ENCODE data around the gene CDH26.

The CDH26 gene

DNA sequence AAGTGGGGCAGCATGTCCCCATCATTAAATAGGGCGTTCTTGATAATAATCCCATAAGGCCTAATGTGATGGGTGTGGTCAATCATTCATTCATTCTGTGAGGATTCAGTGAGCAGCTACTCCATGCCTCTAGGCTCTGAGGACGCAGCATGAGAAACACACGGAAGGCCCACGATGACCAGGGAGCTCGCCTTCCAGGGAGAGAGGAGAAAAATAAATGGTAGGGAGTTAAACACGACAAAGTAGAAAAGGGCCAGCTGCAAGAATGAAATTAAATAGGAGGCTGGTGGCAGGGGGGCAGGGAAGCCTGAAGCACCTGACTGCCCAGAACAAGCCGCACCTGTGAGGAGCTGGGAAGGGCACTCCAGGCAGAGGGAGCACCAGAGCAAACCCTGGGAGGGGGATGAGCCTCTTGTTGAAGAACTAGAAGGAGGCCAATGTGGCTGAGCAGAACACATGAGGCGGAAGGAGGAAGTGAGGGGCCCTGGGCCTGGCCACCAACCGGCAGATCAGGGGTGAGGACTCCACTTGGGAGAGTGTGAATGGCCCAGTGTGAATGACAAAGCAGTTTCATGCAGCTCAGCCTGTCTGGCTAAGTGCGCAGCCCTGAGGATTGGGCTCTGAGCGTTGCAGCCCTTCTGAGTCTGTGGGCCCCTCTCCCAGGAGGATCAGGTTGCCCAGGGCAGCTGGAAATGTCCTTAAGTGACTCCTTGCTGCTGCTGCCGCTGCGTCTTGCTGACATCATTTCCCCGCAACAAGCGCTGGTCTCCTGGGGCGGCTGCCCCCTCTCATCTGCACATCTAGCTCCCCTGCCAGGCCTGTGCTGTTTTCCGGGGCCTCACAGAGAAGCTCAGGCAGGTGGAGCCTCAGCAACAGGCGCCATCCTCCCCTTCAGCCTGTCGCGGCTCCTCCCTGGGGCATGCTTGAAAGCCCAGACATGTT is 99.9 kb downstream of the CDH26 start:
- H3K27me3 ChIP-seq (ENCODE audit: low read depth, low read length), result peaks cover 5% of the 10 kb centered on the region
- H3K36me3 ChIP-seq (ENCODE audit: control insufficient read depth in 1 of 2, insufficient read depth in 2 of 2, low read length in 2 of 2), result no peaks in the 10 kb centered on the region
- no peaks in the 10 kb centered on the region for H3K9me3 ChIP-seq (ENCODE audit: control insufficient read depth in 1 of 2, low read length in 2 of 2)
- H3K4me1 ChIP-seq (ENCODE audit: control insufficient read depth in 1 of 2, insufficient read depth in 2 of 2, low read length in 2 of 2), result peaks cover 3 to 11% of the 10 kb centered on the region in 2 donors
- H3K27ac ChIP-seq (ENCODE audit: low read length), result no peak overlapping the region
- no peak overlapping the region for H3K4me3 ChIP-seq (ENCODE audit: low read depth in 1 of 2, low read length in 2 of 2)

DNA sequence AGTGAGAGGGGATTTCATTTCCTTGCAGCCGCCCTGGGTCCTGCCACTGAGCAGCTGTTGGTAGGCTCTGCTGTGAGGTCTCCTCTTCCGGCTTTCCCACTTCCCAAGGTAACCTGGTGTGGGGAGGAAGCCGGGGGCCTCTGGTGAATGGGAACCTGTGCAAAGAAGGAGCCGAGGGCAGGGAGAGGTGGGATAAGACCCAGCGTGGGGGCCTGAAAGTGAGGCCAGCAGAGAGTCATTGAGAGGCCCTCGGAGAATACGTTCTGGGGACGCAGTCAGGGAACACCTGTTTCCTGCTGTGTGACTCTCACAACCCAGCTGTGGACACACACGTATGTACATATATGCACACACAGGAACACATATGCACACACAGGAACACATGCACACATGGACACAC is 100.7 kb downstream of the CDH26 start:
- H3K36me3 ChIP-seq (ENCODE audit: control insufficient read depth in 1 of 2, insufficient read depth in 2 of 2, low read length in 2 of 2), result no peaks in the 10 kb centered on the region
- H3K27me3 ChIP-seq (ENCODE audit: low read depth, low read length), result no peaks in the 10 kb centered on the region
- no peak overlapping the region for H3K27ac ChIP-seq (ENCODE audit: low read length)
- no peak overlapping the region for H3K4me3 ChIP-seq (ENCODE audit: low read depth in 1 of 2, low read length in 2 of 2)
- H3K4me1 ChIP-seq (ENCODE audit: control insufficient read depth in 1 of 2, insufficient read depth in 2 of 2, low read length in 2 of 2), result peaks cover 4 to 14% of the 10 kb centered on the region in 2 donors
- H3K9me3 ChIP-seq (ENCODE audit: control insufficient read depth in 1 of 2, low read length in 2 of 2), result no peaks in the 10 kb centered on the region

DNA sequence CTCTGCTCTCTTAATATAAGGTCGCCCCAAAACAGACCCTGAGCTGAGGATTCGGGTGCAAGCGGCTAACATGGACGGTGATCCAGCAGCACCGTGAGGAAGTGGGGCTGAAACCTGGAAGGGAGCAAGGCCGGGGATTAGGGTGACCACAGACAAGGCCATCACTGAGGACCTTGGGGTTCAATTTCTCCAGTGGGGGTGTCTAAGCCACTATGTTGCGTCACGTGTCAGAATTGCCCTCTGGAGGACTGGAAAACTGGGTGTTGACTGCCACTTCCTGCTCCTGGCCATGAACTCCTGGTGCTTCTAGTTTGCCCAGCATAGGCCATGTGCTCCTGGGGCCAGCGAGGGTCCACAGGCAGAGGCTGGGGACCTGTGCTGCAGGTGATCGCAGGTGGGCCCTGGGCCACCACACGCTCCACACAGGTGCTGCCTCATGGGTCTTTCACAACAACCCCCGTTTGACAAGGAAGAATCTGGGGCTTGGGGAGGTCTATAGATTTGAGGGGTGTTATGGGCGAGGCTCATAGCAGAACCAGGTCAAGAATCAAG is 101.9 kb downstream of the CDH26 start:
- no peaks in the 10 kb centered on the region for H3K36me3 ChIP-seq (ENCODE audit: control insufficient read depth in 1 of 2, insufficient read depth in 2 of 2, low read length in 2 of 2)
- H3K4me3 ChIP-seq (ENCODE audit: low read depth in 1 of 2, low read length in 2 of 2), result no peak overlapping the region
- no peaks in the 10 kb centered on the region for H3K27me3 ChIP-seq (ENCODE audit: low read depth, low read length)
- no peak overlapping the region for H3K27ac ChIP-seq (ENCODE audit: low read length)
- H3K9me3 ChIP-seq (ENCODE audit: control insufficient read depth in 1 of 2, low read length in 2 of 2), result no peaks in the 10 kb centered on the region
- peaks cover 4 to 14% of the 10 kb centered on the region in 2 donors for H3K4me1 ChIP-seq (ENCODE audit: control insufficient read depth in 1 of 2, insufficient read depth in 2 of 2, low read length in 2 of 2)

DNA sequence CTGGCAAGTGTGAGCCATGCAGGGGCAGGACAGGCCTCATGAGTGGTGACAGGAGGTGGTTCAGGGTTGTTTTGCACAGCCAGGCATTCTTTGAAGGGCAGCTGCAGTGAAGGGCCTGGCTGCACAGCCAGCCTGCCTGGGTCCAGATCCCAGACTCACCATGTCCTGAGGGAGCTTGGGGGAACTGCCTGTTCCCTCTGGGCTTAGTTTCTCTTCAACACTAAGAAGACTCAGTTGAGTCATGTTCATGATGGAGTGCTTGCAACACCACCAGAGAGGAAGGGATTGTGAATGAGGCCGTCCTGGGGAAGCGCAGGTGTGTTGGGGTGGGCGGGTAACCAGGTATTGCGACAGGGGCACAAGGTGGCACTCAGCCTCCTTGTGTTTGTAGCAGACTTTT is 102.4 kb downstream of the CDH26 start:
- H3K27ac ChIP-seq (ENCODE audit: low read length), result no peak overlapping the region
- peaks cover 4 to 14% of the 10 kb centered on the region in 2 donors for H3K4me1 ChIP-seq (ENCODE audit: control insufficient read depth in 1 of 2, insufficient read depth in 2 of 2, low read length in 2 of 2)
- no peaks in the 10 kb centered on the region for H3K9me3 ChIP-seq (ENCODE audit: control insufficient read depth in 1 of 2, low read length in 2 of 2)
- no peaks in the 10 kb centered on the region for H3K36me3 ChIP-seq (ENCODE audit: control insufficient read depth in 1 of 2, insufficient read depth in 2 of 2, low read length in 2 of 2)
- H3K4me3 ChIP-seq (ENCODE audit: low read depth in 1 of 2, low read length in 2 of 2), result no peak overlapping the region
- no peaks in the 10 kb centered on the region for H3K27me3 ChIP-seq (ENCODE audit: low read depth, low read length)

DNA sequence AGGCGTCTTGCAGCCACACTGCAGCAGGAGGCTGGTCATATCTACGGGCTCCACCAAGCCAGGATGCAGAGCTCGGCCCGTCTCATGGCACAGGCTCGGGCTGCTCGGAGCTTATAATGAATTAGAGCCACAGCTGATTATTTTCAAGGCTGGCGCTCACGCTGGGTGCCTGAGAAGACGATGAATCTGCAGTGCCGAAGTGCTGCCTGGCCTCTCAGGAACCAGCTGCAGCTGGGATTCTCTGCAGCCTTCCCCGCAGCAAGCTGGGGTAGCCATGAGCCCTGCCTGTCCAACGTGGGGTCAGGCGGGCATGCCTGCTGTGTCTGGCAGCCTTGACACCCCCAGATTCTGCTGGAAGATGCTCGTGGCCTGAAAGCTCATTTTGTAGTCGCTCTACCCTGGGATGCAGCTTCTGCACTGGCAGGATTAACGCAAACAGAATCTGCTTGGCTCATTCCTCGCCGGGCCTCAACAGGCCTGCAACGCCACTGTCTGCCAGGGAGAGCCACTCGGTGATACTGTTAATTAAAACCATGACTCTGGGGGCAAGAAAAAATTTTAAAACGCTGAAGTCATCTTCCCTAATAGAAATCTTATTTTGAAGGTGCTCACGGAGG is 104.3 kb downstream of the CDH26 start:
- Histone ChIP-seq H3K4me1 (ENCODE audit: control insufficient read depth in 1 of 2, insufficient read depth in 2 of 2, low read length in 2 of 2) (peaks cover 4 to 13% of the 10 kb centered on the region in 2 donors), H3K36me3 (ENCODE audit: control insufficient read depth in 1 of 2, insufficient read depth in 2 of 2, low read length in 2 of 2) (no peaks in the 10 kb centered on the region), H3K9me3 (ENCODE audit: control insufficient read depth in 1 of 2, low read length in 2 of 2) (no peaks in the 10 kb centered on the region), H3K27me3 (ENCODE audit: low read depth, low read length) (no peaks in the 10 kb centered on the region), H3K27ac (ENCODE audit: low read length) (no peak overlapping the region), H3K4me3 (ENCODE audit: low read depth in 1 of 2, low read length in 2 of 2) (no peak overlapping the region)

DNA sequence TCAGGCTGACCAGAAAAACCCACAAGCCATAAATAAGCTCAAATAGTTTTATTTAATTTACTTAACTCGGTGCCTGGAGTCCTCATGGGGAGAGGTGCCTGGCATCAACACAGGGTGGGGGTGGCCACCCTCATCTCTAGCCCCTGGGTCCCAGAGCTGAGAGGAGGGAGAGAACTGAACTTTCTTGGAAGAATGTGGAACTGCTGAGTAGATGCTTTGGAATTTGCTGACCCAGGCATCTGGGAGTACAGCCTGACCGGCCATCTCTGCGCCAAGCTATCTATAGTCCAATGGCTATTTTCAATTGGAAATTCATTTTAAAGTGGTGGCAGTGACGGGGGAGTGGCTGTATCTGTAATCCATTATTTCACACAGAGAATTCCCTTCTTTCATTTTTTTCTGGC is 104.8 kb downstream of the CDH26 start:
- H3K27ac ChIP-seq (ENCODE audit: low read length), result no peak overlapping the region
- H3K36me3 ChIP-seq (ENCODE audit: control insufficient read depth in 1 of 2, insufficient read depth in 2 of 2, low read length in 2 of 2), result no peaks in the 10 kb centered on the region
- no peaks in the 10 kb centered on the region for H3K9me3 ChIP-seq (ENCODE audit: control insufficient read depth in 1 of 2, low read length in 2 of 2)
- peaks cover 4 to 10% of the 10 kb centered on the region in 2 donors for H3K4me1 ChIP-seq (ENCODE audit: control insufficient read depth in 1 of 2, insufficient read depth in 2 of 2, low read length in 2 of 2)
- H3K27me3 ChIP-seq (ENCODE audit: low read depth, low read length), result no peaks in the 10 kb centered on the region
- no peak overlapping the region for H3K4me3 ChIP-seq (ENCODE audit: low read depth in 1 of 2, low read length in 2 of 2)

DNA sequence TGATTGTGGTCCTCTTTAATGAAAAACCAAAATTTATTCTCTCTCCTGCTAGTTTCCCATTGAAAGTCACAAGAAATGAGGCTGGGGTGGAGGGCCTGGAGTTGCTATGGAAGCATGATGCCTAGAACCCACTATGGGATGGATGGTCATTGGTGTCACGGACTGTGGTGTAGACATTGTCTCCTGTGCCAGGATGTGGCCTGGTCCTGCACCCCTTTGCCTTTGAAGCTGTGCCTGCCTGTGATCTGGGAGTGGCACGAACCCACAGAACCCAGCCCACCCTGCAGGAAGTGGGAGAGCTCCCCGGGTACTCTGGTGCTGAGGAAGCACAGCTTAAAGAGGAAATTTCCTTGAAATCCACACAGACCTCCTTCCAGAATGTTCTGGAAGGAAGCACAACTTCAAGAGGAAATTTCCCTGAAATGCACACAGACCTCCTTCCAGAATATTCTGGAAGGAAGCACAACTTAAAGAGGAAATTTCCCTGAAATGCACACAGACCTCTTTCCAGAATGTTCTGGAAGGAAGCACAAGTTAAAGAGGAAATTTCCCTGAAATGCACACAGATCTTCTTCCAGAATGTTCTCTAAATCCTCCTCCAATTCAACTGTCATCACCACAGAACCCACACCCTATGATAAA is 105.6 kb downstream of the CDH26 start:
- Histone ChIP-seq H3K27ac (ENCODE audit: low read length) (no peak overlapping the region), H3K9me3 (ENCODE audit: control insufficient read depth in 1 of 2, low read length in 2 of 2) (no peaks in the 10 kb centered on the region), H3K27me3 (ENCODE audit: low read depth, low read length) (no peaks in the 10 kb centered on the region), H3K4me1 (ENCODE audit: control insufficient read depth in 1 of 2, insufficient read depth in 2 of 2, low read length in 2 of 2) (peaks cover 4 to 10% of the 10 kb centered on the region in 2 donors), H3K4me3 (ENCODE audit: low read depth in 1 of 2, low read length in 2 of 2) (no peak overlapping the region), H3K36me3 (ENCODE audit: control insufficient read depth in 1 of 2, insufficient read depth in 2 of 2, low read length in 2 of 2) (no peaks in the 10 kb centered on the region)

Measured in muscle layer of duodenum (tissue), 2 donors.